ENCODE data around the gene TMEM132C. TPM values are rescaled to one million over a fixed set of nuclear protein-coding genes. Genes with fewer than 3 reads are reported as not detected.

Gene TMEM132C
- total RNA-seq, 2 donors from 2014 or later = 0.46 to 5.3 TPM

DNA sequence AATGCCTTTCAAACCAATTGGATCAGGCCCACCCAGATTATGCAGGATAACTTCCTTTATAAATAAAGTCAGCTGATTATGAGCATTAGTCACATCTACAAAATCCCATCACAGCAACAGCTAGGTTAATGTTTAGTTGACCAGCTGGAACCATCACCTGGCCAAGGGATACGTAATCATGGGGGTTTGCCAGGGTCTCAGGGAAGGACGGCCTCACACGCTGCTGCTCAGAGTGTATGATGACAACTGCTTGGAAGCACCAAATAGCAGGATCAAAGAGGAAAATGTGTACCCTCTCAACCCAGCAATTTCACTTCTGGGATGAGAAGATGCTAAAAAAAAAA is 394.2 kb downstream of the TMEM132C start:
- no peaks in the 10 kb centered on the region for H3K9me3 ChIP-seq
- H3K27me3 ChIP-seq (replicated peaks; ENCODE audit: insufficient read depth) = no peaks in the 10 kb centered on the region
- no peaks in the 10 kb centered on the region for H3K36me3 ChIP-seq
- DNase-seq (ENCODE audit: low spot score) = no peak
- TF ChIP-seq, protein P1, sequence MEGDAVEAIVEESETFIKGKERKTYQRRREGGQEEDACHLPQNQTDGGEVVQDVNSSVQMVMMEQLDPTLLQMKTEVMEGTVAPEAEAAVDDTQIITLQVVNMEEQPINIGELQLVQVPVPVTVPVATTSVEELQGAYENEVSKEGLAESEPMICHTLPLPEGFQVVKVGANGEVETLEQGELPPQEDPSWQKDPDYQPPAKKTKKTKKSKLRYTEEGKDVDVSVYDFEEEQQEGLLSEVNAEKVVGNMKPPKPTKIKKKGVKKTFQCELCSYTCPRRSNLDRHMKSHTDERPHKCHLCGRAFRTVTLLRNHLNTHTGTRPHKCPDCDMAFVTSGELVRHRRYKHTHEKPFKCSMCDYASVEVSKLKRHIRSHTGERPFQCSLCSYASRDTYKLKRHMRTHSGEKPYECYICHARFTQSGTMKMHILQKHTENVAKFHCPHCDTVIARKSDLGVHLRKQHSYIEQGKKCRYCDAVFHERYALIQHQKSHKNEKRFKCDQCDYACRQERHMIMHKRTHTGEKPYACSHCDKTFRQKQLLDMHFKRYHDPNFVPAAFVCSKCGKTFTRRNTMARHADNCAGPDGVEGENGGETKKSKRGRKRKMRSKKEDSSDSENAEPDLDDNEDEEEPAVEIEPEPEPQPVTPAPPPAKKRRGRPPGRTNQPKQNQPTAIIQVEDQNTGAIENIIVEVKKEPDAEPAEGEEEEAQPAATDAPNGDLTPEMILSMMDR (IDR thresholded peaks at IDR 0.05) = no peak
- no peak for TF ChIP-seq POLR2A (IDR thresholded peaks at IDR 0.05)
- TF ChIP-seq POLR2AphosphoS5 (IDR thresholded peaks at IDR 0.05) = no peak
- no peak overlapping the region for H3K4me3 ChIP-seq
- no peaks in the 10 kb centered on the region for H3K4me1 ChIP-seq (replicated peaks)
- intact Hi-C loops (cut with DNase I) = no loop called here
- H3K27ac ChIP-seq = no peak overlapping the region
- 29% methylated on average over 3 of the region's 3 CpGs for WGBS

DNA sequence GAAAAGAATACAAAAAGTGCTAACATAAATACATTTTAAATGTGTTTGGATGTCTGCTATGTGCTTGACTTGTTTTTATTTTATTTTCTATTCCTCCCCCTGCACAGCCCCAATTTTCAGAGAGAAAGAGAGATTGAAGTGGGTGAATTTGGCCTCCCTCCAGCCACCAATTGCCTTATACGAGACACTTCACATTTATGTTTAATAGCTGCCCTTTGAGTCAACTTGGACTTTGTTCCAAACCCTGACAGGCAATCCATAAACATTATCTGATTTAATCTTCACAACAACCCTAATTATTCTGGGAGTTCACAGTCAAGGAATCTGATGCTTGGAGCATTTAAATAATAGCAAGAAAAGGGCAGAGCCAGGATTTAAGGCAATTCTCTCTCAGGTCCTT is 395.1 kb downstream of the TMEM132C start:
- Histone ChIP-seq H3K9me3 (no peaks in the 10 kb centered on the region), H3K4me1 (replicated peaks) (no peaks in the 10 kb centered on the region), H3K27ac (no peak overlapping the region), H3K36me3 (no peaks in the 10 kb centered on the region), H3K4me3 (no peak overlapping the region), H3K27me3 (replicated peaks; ENCODE audit: insufficient read depth) (no peaks in the 10 kb centered on the region)
- intact Hi-C loops (cut with DNase I) = no loop called here
- no peak for DNase-seq (ENCODE audit: low spot score)
- TF ChIP-seq POLR2AphosphoS5 (IDR thresholded peaks at IDR 0.05) = no peak
- no peak for TF ChIP-seq POLR2A (IDR thresholded peaks at IDR 0.05)
- TF ChIP-seq, protein P1 (IDR thresholded peaks at IDR 0.05) = no peak
- 15% methylated on average over 1 of the region's 1 CpG for WGBS

DNA sequence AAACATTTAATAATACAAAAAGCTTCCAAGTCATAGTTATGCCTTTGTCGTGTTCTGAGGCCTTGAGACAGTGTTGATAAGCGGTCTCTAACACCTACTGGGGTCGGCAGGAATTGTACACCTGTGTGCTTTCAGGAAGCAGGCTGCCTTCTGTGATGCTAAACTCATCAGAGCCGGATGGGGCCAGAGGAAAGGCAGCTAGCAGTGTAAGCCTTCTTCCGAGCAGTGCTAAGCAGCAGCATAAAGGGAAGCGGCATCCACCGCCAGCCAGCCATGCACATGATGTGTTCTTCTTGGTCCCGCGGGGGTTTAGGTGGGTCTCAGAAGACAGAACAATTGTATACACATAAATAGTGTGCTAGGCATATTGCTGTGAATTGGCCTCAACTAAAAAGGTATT is 397.5 kb downstream of the TMEM132C start:
- WGBS = 86% methylated on average over 9 of the region's 9 CpGs
- H3K36me3 ChIP-seq = no peaks in the 10 kb centered on the region

DNA sequence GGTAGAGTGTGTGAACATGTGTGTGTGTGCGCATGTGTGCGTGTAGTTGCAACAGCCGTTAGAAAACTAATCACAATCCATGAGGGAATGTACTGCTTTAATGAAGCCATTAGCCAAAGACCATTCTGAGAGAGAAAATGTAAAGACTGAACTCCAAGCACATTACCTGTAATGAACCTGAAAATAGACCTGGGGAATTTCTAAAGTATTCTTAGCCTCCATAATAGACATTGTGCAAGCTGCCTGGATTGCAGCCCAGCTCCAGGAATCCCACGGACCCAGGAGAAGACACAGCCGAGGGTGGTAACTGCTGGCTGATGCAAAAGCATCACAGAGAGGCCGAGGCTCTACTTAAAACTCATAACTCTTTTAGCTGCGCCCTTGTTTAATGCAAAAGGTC is 400.2 kb downstream of the TMEM132C start:
- H3K4me3 ChIP-seq = no peak overlapping the region
- intact Hi-C loops (cut with DNase I) = no loop called here
- TF ChIP-seq POLR2AphosphoS5 (IDR thresholded peaks at IDR 0.05) (no peak), POLR2A (IDR thresholded peaks at IDR 0.05) (no peak)
- TF ChIP-seq, protein P1 (IDR thresholded peaks at IDR 0.05) = no peak
- no peaks in the 10 kb centered on the region for H3K27me3 ChIP-seq (replicated peaks; ENCODE audit: insufficient read depth)
- 83% methylated on average over 7 of the region's 7 CpGs for WGBS
- H3K36me3 ChIP-seq = no peaks in the 10 kb centered on the region
- DNase-seq (ENCODE audit: low spot score) = no peak
- H3K27ac ChIP-seq = no peak overlapping the region
- peaks cover 7% of the 10 kb centered on the region for H3K9me3 ChIP-seq
- H3K4me1 ChIP-seq (replicated peaks) = no peaks in the 10 kb centered on the region

More for the DNA sequence above, 397.5 kb downstream of the TMEM132C start:
- DNase-seq (ENCODE audit: low spot score) = no peak
- TF ChIP-seq POLR2AphosphoS5 (IDR thresholded peaks at IDR 0.05) (no peak), POLR2A (IDR thresholded peaks at IDR 0.05) (no peak)
- TF ChIP-seq, protein P1 (IDR thresholded peaks at IDR 0.05) = no peak
- Histone ChIP-seq H3K9me3 (no peaks in the 10 kb centered on the region), H3K27me3 (replicated peaks; ENCODE audit: insufficient read depth) (no peaks in the 10 kb centered on the region), H3K4me1 (replicated peaks) (no peaks in the 10 kb centered on the region), H3K4me3 (no peak overlapping the region), H3K27ac (no peak overlapping the region)
- intact Hi-C loops (cut with DNase I) = no loop called here

DNA sequence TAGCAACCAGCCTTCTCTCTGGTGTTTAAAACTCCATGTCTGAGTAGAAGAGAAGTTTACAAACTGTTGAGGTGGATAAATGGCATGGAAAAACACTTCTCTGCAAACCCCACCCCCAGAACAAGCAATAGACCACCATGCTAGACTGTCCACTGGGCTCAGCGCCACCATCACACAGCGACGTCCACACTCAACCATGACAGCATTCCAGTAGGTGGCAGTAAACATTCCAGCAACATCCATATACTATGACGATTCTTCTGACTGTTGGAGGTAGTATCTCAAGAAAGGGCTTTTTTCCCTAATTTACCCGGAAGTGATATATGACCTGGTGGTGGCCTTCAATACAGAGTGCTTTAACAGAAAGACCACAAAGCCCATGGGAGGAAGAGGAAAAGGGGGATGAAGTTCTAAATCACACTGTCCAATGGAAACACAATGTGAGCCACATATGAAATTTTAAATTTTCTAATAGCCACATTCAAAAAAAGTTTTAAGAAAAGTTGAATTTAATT is 404.6 kb downstream of the TMEM132C start:
- H3K27ac ChIP-seq = no peak overlapping the region
- no peak for TF ChIP-seq POLR2A (IDR thresholded peaks at IDR 0.05)
- TF ChIP-seq, protein P1 (IDR thresholded peaks at IDR 0.05) = no peak
- no peaks in the 10 kb centered on the region for H3K27me3 ChIP-seq (replicated peaks; ENCODE audit: insufficient read depth)
- H3K9me3 ChIP-seq = peaks cover 7% of the 10 kb centered on the region
- WGBS = 81% methylated on average over 5 of the region's 5 CpGs
- H3K4me1 ChIP-seq (replicated peaks) = no peaks in the 10 kb centered on the region
- no peak for DNase-seq (ENCODE audit: low spot score)
- no peak overlapping the region for H3K4me3 ChIP-seq
- intact Hi-C loops (cut with DNase I) = no loop called here
- H3K36me3 ChIP-seq = no peaks in the 10 kb centered on the region
